Measurements from ENCODE around the gene ENOX2. TPM values are rescaled to one million over a fixed set of nuclear protein-coding genes. Genes with fewer than 3 reads are reported as not detected.
A peak's percentile ranks its signal among the peaks of the same experiment; 100 is the strongest.
"Not testable (repeated sequence)": the region's sequence is repeated elsewhere in the genome, so short reads cannot be mapped to it uniquely, and the experiment has no call there.

ENOX2 gene
- total and polyA plus RNA-seq, 7 donors, result 4.7 to 13.4 (median 10.5) TPM

- intact Hi-C loops (cut with DNase I), result no loop called here
- 65 to 77% (median 70%) methylated on average over 2 of the region's 2 CpGs for WGBS, 3 donors
- Histone ChIP-seq H3K9me3 (no peaks in the 10 kb centered on the region), H3K27me3 (ENCODE audit: insufficient read depth in 3 of 3, low read length in 2 of 3) (peaks cover 0 to 5% (median 0%) of the 10 kb centered on the region in 3 donors), H3K4me3 (no peak overlapping the region), H3K4me1 (no peaks in the 10 kb centered on the region), H3K27ac (no peak overlapping the region), H3K36me3 (ENCODE audit: insufficient read depth in 1 of 2, low read depth in 1 of 2) (no peaks in the 10 kb centered on the region)
- ATAC-seq (no peak), DNase-seq (no peak)
- TF ChIP-seq, protein P1, sequence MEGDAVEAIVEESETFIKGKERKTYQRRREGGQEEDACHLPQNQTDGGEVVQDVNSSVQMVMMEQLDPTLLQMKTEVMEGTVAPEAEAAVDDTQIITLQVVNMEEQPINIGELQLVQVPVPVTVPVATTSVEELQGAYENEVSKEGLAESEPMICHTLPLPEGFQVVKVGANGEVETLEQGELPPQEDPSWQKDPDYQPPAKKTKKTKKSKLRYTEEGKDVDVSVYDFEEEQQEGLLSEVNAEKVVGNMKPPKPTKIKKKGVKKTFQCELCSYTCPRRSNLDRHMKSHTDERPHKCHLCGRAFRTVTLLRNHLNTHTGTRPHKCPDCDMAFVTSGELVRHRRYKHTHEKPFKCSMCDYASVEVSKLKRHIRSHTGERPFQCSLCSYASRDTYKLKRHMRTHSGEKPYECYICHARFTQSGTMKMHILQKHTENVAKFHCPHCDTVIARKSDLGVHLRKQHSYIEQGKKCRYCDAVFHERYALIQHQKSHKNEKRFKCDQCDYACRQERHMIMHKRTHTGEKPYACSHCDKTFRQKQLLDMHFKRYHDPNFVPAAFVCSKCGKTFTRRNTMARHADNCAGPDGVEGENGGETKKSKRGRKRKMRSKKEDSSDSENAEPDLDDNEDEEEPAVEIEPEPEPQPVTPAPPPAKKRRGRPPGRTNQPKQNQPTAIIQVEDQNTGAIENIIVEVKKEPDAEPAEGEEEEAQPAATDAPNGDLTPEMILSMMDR (IDR thresholded peaks at IDR 0.05), result no peak
These were observed 30.3 kb upstream of the ENOX2 start for GRCh38 chrX:130933358-130933757.

- H3K9me3 ChIP-seq; H3K4me3 ChIP-seq; H3K27me3 ChIP-seq (ENCODE audit: insufficient read depth in 3 of 3, low read length in 2 of 3); DNase-seq; ATAC-seq; intact Hi-C loops (cut with DNase I); H3K27ac ChIP-seq; H3K36me3 ChIP-seq (ENCODE audit: insufficient read depth in 1 of 2, low read depth in 1 of 2); H3K4me1 ChIP-seq: not testable (repeated sequence)
- 34 to 59% (median 43%) methylated on average over 2 of the region's 2 CpGs for WGBS, 3 donors
These were observed 17.4 kb upstream of the ENOX2 start for GRCh38 chrX:130920405-130920804.

GRCh38 chrX:130919676-130920075 is 16.7 kb upstream of the ENOX2 start:
- not testable (repeated sequence) for H3K4me1 ChIP-seq; H3K4me3 ChIP-seq; H3K9me3 ChIP-seq; H3K36me3 ChIP-seq (ENCODE audit: insufficient read depth in 1 of 2, low read depth in 1 of 2); H3K27ac ChIP-seq; H3K27me3 ChIP-seq (ENCODE audit: insufficient read depth in 3 of 3, low read length in 2 of 3); DNase-seq; ATAC-seq
- intact Hi-C loops (cut with DNase I), result loop anchor here (5.0 to 10.0 kb wide), 5 partner anchors 342 to 1315 kb away; no protein-coding TSS in a partner anchor
- 21 to 61% (median 60%) methylated on average over 1 of the region's 1 CpG for WGBS, 3 donors

- H3K4me1 ChIP-seq; H3K27me3 ChIP-seq (ENCODE audit: insufficient read depth in 3 of 3, low read length in 2 of 3); H3K27ac ChIP-seq; H3K4me3 ChIP-seq; ATAC-seq; H3K9me3 ChIP-seq; H3K36me3 ChIP-seq (ENCODE audit: insufficient read depth in 1 of 2, low read depth in 1 of 2); DNase-seq: not testable (repeated sequence)
- WGBS, 3 donors, result 40 to 52% (median 50%) methylated on average over 2 of the region's 2 CpGs
- intact Hi-C loops (cut with DNase I), result loop anchor here (5.0 to 10.0 kb wide), 5 partner anchors 341 to 1314 kb away; no protein-coding TSS in a partner anchor
These were observed 15.5 kb upstream of the ENOX2 start for GRCh38 chrX:130918498-130918897.

DNA sequence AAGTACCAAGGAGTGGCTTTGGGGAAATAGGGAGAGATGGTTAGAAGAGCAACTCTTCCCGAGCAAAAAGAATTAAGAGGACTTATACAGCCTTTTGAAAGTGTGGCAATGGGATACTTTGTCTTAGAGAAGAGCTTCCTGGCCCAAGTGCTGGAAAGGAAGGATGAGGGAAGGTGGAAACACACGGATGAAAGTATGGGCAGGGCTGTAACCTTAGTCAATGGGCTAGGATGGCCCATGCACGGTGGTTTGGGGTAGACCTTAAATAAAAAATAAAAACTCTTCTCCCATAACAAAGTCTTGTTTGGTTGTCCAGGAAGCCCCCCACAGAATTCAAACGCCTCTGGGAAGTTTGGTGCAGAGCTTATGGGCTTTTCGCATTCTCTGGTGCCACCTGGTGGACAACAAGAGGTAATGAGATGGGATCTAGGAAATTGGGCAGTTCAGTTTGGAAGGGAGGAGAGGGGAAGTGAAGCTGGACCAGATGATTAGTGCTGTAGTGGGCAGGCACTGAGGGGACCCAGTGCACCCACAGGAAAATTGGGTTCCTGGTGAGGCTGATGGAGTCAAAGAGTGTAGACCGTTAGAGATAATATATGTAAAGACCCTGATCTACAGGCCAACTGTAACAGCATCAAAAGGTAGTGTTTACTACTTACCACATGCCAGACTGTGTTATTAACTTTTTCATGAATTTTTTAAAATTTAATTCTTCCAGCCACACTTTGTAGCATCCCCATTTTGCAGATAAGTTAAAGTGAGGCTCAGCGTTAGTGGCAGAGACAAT is 13.8 kb upstream of the ENOX2 start:
- H3K27me3 ChIP-seq (ENCODE audit: insufficient read depth in 3 of 3, low read length in 2 of 3), result peaks cover 0 to 7% (median 0%) of the 10 kb centered on the region in 3 donors
- TF ChIP-seq, protein P1 (IDR thresholded peaks at IDR 0.05), result peak; percentile 79
- intact Hi-C loops (cut with DNase I), result loop anchor here (2.0 to 10.0 kb wide), 6 partner anchors 340 to 1312 kb away; no protein-coding TSS in a partner anchor
- H3K4me1 ChIP-seq, result no peaks in the 10 kb centered on the region
- no peak overlapping the region for H3K27ac ChIP-seq
- peak; percentile 18 to 42 for DNase-seq
- H3K4me3 ChIP-seq, result no peak overlapping the region
- 26 to 32% (median 30%) methylated on average over 7 of the region's 7 CpGs for WGBS, 3 donors
- no peaks in the 10 kb centered on the region for H3K36me3 ChIP-seq (ENCODE audit: insufficient read depth in 1 of 2, low read depth in 1 of 2)
- ATAC-seq, result peak; percentile 44 to 77 (median 62)
- H3K9me3 ChIP-seq, result no peaks in the 10 kb centered on the region

GRCh38 chrX:130915302-130915701 is 12.3 kb upstream of the ENOX2 start:
- Histone ChIP-seq H3K36me3 (ENCODE audit: insufficient read depth in 1 of 2, low read depth in 1 of 2) (no peaks in the 10 kb centered on the region), H3K4me3 (no peak overlapping the region), H3K27ac (no peak overlapping the region), H3K27me3 (ENCODE audit: insufficient read depth in 3 of 3, low read length in 2 of 3) (peaks cover 0 to 7% (median 0%) of the 10 kb centered on the region in 3 donors), H3K4me1 (no peaks in the 10 kb centered on the region), H3K9me3 (no peaks in the 10 kb centered on the region)
- TF ChIP-seq, protein P1 (IDR thresholded peaks at IDR 0.05), result no peak
- DNase-seq, result no peak
- peak in 1 of 4 donors; percentile 47 for ATAC-seq
- intact Hi-C loops (cut with DNase I), result loop anchor here (5.0 to 10.0 kb wide), 5 partner anchors 338 to 1311 kb away; no protein-coding TSS in a partner anchor

All from psoas muscle (tissue), 8 donors.